Bronchial epithelial cell (primary cell): Measurements from ENCODE around the gene TSNAX. TPM values are rescaled to one million over a fixed set of nuclear protein-coding genes. Genes with fewer than 3 reads are reported as not detected.

Source experiments
- DNase-seq: peaks from one replicate; pipeline ENCODE4 v3.0.0-alpha.2; 2010; ENCODE audit warnings: low read depth
- FAIRE-seq: peaks from 2 replicates; lab custom pipeline; 2011; peaks lifted over from hg19 to GRCh38; lab: Jason Lieb, UNC
- H3K27me3 ChIP-seq: 2 replicates; pipeline ENCODE4 v1.5.1; 2011; ENCODE audit warnings: low read length; ENCODE audit not compliant: control insufficient read depth, insufficient read depth
- H3K36me3 ChIP-seq: 2 replicates; pipeline ENCODE4 v1.5.1; 2011; ENCODE audit warnings: low read length; ENCODE audit not compliant: control insufficient read depth, insufficient read depth
- H3K4me3 ChIP-seq: 2 replicates; pipeline ENCODE4 v1.5.1; 2011; ENCODE audit warnings: mild to moderate bottlenecking, low read depth, low read length, control low read depth
- total RNA-seq: library from RNA; depleted of rRNA; stranded (reverse); fragments of >200 nt; gene quantifications from 2 replicates; pipeline ENCODE4 v1.2.1, GENCODE V29; 2014
- TF ChIP-seq, protein P1 (sequence below): IDR thresholded peaks from 2 replicates; pipeline ENCODE4 v1.5.1; 2011; ENCODE audit warnings: mild to moderate bottlenecking, moderate library complexity, low read length, control low read depth, inconsistent platforms; ENCODE audit not compliant: insufficient read depth, severe bottlenecking

TSNAX gene
- total RNA-seq, 1 donor from 2014 or later, result 27.1 TPM

DNA sequence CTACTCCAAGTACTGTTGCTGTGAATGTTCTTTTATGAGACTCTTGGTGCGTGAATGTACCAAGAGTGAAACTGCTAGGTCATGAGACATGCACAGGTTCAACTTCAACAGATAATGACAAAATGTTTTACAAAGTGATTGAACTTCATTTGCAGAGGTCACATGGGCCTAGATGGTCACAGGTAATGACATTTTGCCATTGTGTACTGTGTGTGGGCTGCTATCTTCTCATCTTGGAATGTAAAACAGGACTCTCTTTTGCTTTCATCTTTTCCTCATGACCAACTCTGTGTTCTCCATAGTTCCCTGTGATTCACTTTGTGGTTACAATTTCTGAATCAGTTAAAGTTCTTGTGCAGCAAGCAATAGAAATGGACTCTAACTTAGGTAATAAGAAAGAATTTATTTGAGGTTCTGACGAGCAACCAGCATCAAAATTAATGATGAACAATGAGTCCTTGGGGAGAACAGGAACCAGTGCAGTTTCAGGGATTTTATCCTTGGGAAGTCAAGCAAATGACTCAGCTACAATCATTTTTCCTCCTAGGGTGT lies 16.2 kb upstream of the TSNAX start:
- FAIRE-seq (peak; percentile 58), DNase-seq (peak; percentile 48)
- H3K27me3 ChIP-seq, result no peaks in the 10 kb centered on the region
- no peaks in the 10 kb centered on the region for H3K36me3 ChIP-seq
- TF ChIP-seq, protein P1, sequence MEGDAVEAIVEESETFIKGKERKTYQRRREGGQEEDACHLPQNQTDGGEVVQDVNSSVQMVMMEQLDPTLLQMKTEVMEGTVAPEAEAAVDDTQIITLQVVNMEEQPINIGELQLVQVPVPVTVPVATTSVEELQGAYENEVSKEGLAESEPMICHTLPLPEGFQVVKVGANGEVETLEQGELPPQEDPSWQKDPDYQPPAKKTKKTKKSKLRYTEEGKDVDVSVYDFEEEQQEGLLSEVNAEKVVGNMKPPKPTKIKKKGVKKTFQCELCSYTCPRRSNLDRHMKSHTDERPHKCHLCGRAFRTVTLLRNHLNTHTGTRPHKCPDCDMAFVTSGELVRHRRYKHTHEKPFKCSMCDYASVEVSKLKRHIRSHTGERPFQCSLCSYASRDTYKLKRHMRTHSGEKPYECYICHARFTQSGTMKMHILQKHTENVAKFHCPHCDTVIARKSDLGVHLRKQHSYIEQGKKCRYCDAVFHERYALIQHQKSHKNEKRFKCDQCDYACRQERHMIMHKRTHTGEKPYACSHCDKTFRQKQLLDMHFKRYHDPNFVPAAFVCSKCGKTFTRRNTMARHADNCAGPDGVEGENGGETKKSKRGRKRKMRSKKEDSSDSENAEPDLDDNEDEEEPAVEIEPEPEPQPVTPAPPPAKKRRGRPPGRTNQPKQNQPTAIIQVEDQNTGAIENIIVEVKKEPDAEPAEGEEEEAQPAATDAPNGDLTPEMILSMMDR, result no peak
- H3K4me3 ChIP-seq, result no peak overlapping the region

DNA sequence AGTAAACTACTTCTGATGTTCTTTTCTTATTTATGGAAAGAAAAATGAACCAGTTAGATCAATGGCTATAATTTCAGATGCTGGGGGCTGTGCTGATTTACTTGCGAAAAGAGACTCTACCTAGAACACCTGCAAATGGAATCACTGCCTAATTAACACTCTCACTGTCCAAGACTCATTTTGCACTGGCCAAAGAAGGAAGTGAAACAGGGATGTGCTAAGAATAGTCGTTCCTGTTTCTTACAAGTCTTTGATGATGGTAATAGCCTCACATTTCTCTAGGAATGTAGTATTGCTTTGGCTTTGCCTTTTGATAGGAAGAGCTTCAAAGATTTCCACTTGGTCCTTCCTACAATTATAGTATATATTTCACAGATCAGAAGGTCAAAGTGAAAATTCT lies 12.7 kb upstream of the TSNAX start:
- TF ChIP-seq, protein P1, result no peak
- no peak for DNase-seq
- Histone ChIP-seq H3K4me3 (no peak overlapping the region), H3K36me3 (no peaks in the 10 kb centered on the region), H3K27me3 (no peaks in the 10 kb centered on the region)
- no peak for FAIRE-seq

DNA sequence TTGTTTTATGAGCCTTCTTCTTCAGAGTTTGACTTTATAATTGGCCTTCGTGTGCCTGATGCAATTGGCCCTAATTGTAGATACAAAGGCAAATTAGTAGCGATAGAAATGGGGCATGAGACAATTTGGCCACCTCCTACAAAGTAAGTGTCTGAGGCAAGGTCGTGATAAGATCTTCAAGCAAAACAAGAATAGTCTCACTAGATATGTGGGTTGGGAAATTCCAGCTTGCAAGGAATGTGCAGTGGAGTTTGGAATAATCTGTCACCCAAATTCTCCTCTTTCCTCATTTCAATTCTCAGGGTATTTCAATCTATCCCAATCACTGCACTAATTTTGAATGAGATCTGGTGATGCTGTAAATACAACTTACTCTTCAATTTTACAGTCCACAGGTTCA lies 11.4 kb upstream of the TSNAX start:
- no peak for FAIRE-seq
- no peak for DNase-seq
- H3K27me3 ChIP-seq, result no peaks in the 10 kb centered on the region
- TF ChIP-seq, protein P1, result no peak
- no peak overlapping the region for H3K4me3 ChIP-seq
- H3K36me3 ChIP-seq, result no peaks in the 10 kb centered on the region

DNA sequence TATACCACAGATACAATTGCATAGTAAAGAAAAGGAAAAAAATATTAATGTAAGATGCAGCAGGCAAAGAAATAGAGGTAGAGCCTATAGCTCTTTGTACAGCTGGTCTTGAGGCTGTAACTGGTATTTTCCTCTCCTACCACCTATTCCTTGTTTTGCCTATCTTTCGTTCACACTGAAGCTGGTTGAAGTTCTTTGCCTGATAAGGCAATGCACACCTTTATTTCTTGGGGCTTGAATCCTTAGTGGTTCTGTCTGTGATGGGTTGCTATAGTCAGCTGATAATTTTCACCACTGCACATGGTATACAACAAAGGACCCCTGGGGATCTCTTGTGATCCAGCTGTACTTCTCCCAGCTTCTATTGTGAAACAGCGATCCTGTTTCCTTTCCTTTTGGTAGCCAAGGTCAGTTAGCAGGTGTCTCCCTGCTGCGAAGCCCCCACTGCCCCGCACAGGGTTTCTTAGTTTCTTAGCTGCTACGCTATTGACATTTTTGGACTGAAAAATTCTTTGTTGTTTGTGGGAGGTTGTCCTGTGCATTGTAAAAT lies 9.9 kb upstream of the TSNAX start:
- DNase-seq (no peak), FAIRE-seq (no peak)
- TF ChIP-seq, protein P1, result no peak
- Histone ChIP-seq H3K36me3 (no peaks in the 10 kb centered on the region), H3K27me3 (no peaks in the 10 kb centered on the region), H3K4me3 (no peak overlapping the region)

DNA sequence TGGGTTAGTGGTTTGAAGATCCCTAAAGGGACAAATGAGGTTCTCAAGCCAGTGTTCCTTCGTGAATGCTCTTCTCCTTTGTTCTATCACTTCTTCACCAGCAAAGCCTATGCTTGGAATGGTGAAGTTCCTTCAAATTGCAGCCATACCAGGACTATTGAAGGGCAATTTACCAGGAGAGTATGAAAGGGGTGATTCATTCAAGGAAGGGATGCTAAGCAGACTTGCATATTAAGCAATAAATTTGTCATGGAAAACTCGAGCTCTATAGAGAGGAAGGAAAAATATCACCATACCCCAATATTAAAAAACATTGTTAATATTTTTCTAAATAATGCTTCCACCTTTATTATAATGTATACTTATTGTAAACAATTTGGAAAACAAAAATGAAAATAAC lies 9.3 kb upstream of the TSNAX start:
- Histone ChIP-seq H3K27me3 (no peaks in the 10 kb centered on the region), H3K4me3 (no peak overlapping the region), H3K36me3 (no peaks in the 10 kb centered on the region)
- no peak for FAIRE-seq
- TF ChIP-seq, protein P1, result no peak
- DNase-seq, result peak; percentile 34

DNA sequence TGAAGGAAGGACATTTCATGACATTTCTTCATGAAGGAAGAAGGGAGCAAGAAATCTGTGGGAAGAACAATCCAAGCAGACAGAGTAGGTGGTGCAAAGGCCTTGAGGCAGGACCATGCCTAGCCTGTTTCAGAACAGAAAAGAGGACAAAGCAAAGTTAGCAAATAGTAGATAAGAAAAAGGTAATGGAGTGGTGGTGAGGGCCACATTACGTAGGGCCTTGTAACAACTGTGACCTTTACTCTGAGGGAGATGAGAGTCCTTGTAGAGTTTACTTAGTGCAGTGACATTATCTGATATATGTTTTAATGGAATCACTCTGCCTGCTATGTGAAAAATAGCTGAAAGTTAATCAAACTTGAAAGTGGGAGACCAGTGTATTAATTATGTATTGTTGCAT lies 6.4 kb upstream of the TSNAX start:
- TF ChIP-seq, protein P1, result no peak
- FAIRE-seq (no peak), DNase-seq (no peak)
- H3K4me3 ChIP-seq, result no peak overlapping the region
- H3K27me3 ChIP-seq, result no peaks in the 10 kb centered on the region
- no peaks in the 10 kb centered on the region for H3K36me3 ChIP-seq
